Stimulated activated CD4-positive, alpha-beta T cell treated with anti-CD3 and anti-CD28 coated beads, Interleukin-4, amount 100 ng/mL, for 48 hours (primary cell): ENCODE measurements around the gene SSTR3.
"Not testable (repeated sequence)": the region's sequence is repeated elsewhere in the genome, so short reads cannot be mapped to it uniquely, and the experiment has no call there.

Experiments used
- DNase-seq, 2 donors: peaks; one replicate each; pipeline ENCODE4 v3.0.0-alpha.2; 2020; ENCODE audit warnings: low read depth in 2 of 2

Gene SSTR3

DNA sequence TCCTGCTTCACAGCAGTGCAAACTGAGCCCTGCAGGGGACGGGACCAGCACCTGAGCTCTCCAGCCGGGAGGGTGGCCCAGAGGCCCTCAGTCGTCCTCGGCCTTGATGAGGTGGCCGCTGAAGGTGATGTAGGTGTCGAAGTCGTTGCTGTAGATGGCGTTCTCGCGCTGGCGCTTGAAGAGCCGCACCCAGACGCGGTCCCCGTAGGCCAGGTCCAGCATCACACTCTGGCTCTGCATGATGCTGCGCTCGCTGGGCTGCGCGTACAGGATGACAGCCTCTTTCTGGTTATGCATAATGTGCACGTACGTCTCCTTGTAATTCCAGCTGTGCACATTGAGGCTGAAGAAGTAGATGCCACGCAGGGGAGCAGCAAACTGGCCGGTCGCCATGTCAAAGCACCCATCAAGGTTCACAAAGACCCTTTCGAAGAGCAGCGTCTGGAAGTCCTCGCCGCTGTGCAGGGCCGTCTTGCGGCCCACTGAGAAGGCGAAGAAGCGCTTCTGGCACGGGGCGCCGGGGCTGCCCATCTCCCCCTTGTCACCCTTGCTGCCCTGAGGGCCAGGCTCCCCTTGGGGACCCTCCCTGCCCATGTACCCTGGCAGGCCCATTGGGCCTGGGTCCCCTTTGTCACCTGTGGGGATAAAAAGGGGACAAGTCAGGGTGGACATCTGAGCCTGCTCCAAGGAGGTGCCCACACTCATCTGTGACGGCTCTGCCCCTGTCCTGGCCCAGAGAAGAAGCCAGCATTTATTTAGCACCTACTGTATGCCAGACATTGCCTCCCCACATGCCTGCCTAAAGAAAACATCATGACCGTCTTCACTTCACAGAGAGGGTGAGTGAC is 30.0 kb downstream of the SSTR3 start:
- no peak for DNase-seq

GRCh38 chr22:37181681-37182080 is 30.6 kb downstream of the SSTR3 start:
- no peak for DNase-seq

DNA sequence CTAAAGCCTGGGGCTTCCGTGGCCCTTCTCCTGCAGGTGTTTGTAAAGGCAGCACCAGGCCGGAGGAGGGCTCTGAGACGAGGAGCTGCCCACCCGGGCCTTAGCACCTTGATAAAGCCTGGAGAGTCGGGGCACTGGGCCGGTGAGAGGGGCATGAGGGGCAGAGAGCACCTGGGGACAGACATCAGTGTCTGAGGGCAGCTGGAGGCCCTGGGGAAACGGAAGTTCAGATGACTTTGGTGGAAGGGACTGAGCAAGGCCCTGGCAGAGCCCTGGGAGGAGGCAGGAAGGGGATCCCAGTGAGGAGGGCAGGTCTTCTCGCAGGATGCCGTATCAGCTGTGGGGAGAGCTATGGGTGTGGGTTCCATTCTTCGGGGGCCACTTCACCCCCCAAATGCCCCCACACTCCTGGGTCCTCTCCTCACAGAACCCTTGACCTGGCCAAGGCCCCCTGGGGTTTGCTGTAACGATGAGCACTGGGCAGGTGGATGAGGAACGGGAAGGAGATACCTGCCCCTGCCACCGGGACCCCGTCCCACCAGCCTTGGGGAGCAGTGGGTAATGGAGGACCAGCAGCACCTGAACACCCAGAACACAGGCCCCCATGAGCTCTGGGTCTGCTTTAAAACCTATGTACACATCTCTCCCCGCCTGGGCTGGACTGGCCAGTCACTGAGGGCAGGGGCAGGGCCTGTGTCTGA is 31.6 kb downstream of the SSTR3 start:
- DNase-seq: no peak

DNA sequence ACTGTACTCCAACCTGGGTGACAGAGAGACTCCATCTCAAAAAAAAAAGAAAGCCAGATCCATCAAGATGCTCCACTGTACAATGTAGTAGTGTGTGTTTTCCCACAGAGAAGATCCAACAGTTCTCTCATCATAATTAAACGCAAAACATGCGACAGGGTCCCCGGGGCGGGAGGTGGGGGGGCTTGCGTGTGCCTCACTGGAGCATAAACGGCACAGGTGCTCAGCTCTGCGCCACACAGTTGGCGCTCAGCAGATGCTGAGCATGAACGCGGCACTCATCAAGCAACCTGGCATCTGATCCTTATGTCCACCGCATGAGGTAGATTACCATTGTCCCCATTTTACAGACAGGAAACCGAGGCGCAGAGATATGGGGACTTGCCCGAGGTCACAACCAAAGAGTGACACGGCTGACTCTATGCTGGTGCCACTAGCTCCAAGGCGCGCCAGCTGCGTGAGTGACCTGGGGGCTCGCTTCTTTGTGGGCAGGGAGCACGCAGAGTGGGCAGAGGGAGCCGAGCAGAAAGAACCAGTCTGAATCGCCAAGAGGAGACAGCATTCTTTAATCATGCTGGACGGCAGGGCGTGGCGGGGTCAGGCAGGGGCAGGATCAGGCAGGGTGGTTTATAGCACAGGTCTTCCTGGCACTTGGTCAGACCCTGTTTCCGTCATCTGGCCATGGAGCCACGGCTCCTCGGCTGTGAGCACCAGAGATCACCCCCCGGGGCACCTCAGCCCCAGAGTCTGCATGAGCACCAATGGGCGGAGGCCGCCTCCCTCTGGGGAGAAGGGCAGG is 32.5 kb downstream of the SSTR3 start:
- no peak for DNase-seq

- DNase-seq: no peak
Measured at GRCh38 chr22:37179126-37179470, 33.2 kb downstream of the SSTR3 start.

- DNase-seq: no peak
Measured at GRCh38 chr22:37178350-37179125, 33.7 kb downstream of the SSTR3 start.

DNA sequence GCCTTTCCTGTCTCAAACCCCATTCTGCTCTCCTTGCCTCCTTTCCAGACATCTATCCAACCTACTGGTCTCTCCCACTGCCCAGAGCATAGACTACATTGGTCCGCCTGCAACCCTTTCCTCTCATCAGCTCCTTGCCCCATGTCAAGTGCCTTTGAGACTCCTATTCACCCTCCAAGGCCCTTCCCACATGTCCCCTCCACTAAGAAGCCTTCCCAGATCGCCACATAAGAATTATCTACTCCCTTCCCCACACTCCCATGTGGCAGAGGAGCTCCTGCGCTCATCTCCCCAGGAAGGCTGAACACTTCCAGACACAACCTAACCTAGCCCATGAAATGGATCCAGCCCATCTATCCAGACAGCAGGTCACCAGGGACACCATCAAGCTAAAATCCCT is 34.5 kb downstream of the SSTR3 start:
- no peak for DNase-seq

GRCh38 chr22:37177221-37177620 is 35.1 kb downstream of the SSTR3 start:
- DNase-seq: no peak

GRCh38 chr22:37176464-37177061 is 35.7 kb downstream of the SSTR3 start:
- DNase-seq: no peak

GRCh38 chr22:37175414-37176281 is 36.6 kb downstream of the SSTR3 start:
- DNase-seq: no peak

- no peak for DNase-seq
Measured at GRCh38 chr22:37174964-37175363, 37.3 kb downstream of the SSTR3 start.

GRCh38 chr22:37173709-37174108 is 38.6 kb downstream of the SSTR3 start:
- no peak for DNase-seq

- DNase-seq: no peak
Measured at GRCh38 chr22:37172266-37173245, 39.7 kb downstream of the SSTR3 start.

- DNase-seq: no peak
Measured at GRCh38 chr22:37171662-37172061, 40.6 kb downstream of the SSTR3 start.

DNA sequence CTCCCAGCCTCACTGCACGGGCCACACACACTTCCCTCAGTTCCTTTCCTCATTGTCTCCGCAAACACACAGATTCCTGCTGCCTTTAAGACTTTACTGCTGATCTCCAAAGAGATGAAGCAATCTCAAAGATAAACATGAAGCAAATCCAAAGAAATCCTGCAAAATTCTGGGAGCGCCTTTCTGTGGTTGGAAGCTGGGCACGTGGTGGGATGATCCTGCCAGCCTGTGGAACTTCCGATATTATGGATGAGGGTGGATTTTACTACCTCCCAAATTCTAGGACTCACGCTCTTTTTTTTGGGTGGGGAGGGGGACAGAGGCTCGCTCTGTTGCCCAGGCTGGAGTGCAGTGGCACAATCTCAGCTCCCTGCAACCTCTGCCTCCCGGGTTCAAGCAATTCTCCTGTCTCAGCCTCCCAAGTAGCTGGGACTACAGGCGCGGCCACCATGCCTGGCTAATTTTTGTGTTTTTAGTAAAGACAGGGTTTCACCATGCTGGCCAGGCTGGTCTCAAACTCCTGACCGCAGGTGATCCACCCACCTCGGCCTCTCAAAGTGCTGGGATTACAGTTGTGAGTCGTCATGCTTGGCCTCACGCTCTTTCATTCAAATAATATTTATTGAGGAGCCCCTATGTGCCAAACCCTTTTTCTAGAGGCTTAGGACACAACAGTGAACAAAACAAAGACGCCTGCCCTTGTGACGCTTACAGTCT is 41.4 kb downstream of the SSTR3 start:
- not testable (repeated sequence) for DNase-seq

DNA sequence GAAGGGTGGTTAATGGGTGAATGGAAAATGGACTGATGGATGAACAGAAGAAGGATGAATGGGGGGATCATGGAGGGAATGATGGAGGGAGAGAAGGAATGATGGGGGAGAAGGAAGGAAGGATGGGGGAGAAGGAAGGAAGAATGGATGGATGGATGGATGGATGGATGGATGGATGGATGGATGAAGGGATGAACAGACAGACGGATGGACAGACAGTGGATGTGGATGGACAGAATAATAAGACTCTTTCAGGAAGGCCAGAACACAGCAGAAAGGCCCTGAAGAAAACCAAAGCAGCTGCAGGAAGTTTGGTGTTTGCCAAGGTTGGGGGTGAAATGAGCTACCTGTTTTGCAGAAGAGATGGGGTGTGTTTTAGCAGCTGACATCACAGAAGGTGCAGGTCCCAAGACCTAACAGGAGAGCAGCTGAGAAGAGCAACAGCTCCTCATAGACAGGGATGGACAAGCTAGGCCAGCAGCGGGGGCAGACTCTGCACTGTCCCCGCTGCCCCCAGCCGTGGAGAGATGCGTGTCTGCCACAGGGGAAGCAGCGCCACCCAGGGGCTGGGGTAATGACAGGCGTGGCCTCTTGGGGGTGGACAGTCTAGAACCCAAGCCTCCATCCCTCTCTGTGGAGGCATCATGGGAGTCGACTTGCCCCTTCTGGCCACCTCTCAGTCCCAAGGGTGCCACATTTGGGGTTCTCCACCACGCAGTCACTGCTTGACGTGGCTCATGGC is 42.2 kb downstream of the SSTR3 start:
- DNase-seq: no peak

DNA sequence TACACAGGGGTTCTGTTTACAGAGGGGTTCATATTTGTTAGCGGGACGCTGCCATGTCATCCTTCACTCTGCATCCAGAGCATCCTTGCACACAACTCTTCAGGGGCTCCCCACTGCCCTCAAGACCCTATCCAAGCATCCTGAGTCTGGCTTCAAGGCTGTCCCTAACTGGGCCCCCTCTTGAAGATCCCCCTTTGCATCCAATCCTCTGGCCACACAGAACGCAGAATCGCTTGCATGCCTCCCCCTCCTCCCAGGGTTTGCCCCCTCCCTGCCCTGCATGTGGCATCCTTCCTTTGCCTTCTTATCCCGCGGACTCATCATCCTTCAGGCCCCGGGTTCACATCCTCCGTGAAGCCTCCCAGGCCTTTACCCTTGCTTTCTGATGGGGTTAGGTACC is 42.9 kb downstream of the SSTR3 start:
- no peak for DNase-seq
